IMR-90 (cell line): ENCODE results near the gene KIAA1614.

ENCODE experiments used
- CEBPB ChIP-seq: IDR thresholded peaks from 2 replicates; pipeline ENCODE4 v1.6.1; 2012; ENCODE audit warnings: low read depth, low read length, improper control_type of control experiment
- CHD1 ChIP-seq: IDR thresholded peaks from 2 replicates; pipeline ENCODE4 v1.6.1; 2012; ENCODE audit warnings: low read depth, low read length, improper control_type of control experiment
- MAFK ChIP-seq: IDR thresholded peaks from 2 replicates; pipeline ENCODE4 v1.6.1; 2012; ENCODE audit warnings: low read depth, low read length, improper control_type of control experiment
- POLR2A ChIP-seq: IDR thresholded peaks from 2 replicates; pipeline ENCODE4 v1.6.1; 2012; ENCODE audit warnings: mild to moderate bottlenecking, low read depth, low read length
- RCOR1 ChIP-seq: IDR thresholded peaks from 2 replicates; pipeline ENCODE4 v1.6.1; 2012; ENCODE audit warnings: mild to moderate bottlenecking, low read length, improper control_type of control experiment; ENCODE audit not compliant: insufficient replicate concordance
- RFX5 ChIP-seq: IDR thresholded peaks from 2 replicates; pipeline ENCODE4 v1.8.0; 2012; ENCODE audit warnings: low read depth, mild to moderate bottlenecking, low read length, moderate library complexity
- SMC3 ChIP-seq: fragments of 150-350 bp; IDR thresholded peaks from 2 replicates; pipeline ENCODE4 v1.6.1; 2016; ENCODE audit warnings: low read depth, mild to moderate bottlenecking, antibody characterized with exemption, low read length, moderate library complexity
- TF ChIP-seq, protein P1 (sequence below): fragments of 150-350 bp; IDR thresholded peaks from 2 replicates; pipeline ENCODE4 v1.6.1; 2017; ENCODE audit warnings: mild to moderate bottlenecking, antibody characterized with exemption, low read length, low read depth
- TF ChIP-seq, protein P2 (sequence below): conservative IDR thresholded peaks from 2 replicates; pipeline ENCODE4 v1.5.1; 2012; ENCODE audit warnings: mild to moderate bottlenecking, low read depth, low read length, improper control_type of control experiment

DNA sequence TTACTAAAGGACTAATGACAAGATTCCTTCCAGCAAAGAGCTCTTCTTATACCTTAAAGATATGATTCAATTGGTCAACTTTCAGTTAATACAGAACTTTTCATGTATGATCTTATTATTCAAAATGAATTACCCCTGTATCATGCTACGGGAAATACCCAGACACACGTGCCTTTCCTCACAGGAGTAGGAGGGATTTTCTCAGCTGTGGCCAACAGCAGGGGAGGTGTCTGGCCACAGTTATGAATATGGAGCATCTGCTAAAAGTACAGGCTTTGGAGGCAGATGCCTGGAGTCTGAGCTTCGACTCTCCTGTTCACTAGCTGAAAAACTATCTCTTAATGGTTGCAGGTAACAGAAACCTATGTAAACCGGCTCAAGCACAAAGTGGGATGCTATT, 53.6 kb downstream of the KIAA1614 start:
- TF ChIP-seq, protein P1, sequence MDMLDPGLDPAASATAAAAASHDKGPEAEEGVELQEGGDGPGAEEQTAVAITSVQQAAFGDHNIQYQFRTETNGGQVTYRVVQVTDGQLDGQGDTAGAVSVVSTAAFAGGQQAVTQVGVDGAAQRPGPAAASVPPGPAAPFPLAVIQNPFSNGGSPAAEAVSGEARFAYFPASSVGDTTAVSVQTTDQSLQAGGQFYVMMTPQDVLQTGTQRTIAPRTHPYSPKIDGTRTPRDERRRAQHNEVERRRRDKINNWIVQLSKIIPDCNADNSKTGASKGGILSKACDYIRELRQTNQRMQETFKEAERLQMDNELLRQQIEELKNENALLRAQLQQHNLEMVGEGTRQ, result no peak
- TF ChIP-seq, protein P2, sequence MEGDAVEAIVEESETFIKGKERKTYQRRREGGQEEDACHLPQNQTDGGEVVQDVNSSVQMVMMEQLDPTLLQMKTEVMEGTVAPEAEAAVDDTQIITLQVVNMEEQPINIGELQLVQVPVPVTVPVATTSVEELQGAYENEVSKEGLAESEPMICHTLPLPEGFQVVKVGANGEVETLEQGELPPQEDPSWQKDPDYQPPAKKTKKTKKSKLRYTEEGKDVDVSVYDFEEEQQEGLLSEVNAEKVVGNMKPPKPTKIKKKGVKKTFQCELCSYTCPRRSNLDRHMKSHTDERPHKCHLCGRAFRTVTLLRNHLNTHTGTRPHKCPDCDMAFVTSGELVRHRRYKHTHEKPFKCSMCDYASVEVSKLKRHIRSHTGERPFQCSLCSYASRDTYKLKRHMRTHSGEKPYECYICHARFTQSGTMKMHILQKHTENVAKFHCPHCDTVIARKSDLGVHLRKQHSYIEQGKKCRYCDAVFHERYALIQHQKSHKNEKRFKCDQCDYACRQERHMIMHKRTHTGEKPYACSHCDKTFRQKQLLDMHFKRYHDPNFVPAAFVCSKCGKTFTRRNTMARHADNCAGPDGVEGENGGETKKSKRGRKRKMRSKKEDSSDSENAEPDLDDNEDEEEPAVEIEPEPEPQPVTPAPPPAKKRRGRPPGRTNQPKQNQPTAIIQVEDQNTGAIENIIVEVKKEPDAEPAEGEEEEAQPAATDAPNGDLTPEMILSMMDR, result no peak
- TF ChIP-seq CHD1, result no peak
- TF ChIP-seq POLR2A, result no peak
- no peak for TF ChIP-seq CEBPB
- no peak for TF ChIP-seq MAFK
- TF ChIP-seq RFX5, result no peak
- no peak for TF ChIP-seq SMC3
- TF ChIP-seq RCOR1, result no peak
